OCI-LY7 (cell line): ENCODE data around the gene CACNA1D.

Source experiments
- CTCF ChIP-seq: fragments of 200-600 bp; sonication (generic); conservative IDR thresholded peaks from 2 replicates; pipeline ENCODE4 v1.5.1; 2014; ENCODE audit warnings: mild to moderate bottlenecking, antibody characterized with exemption, low read length, moderate library complexity, mixed read lengths
- EZH2phosphoT487 ChIP-seq: fragments of 200-600 bp; sonication (generic); IDR thresholded peaks from 2 replicates; pipeline ENCODE4 v1.6.1; 2018; ENCODE audit warnings: low read depth, borderline replicate concordance, mild to moderate bottlenecking, mixed run types, antibody characterized with exemption, low read length, moderate library complexity, mixed read lengths

- TF ChIP-seq CTCF (no peak), EZH2phosphoT487 (no peak)
Observed at GRCh38 chr3:53650928-53651661, 156.7 kb downstream of the CACNA1D start.
